IMR-90 (cell line): ENCODE results near the gene IDH3G.

Source experiments
- BHLHE40 ChIP-seq: fragments of 150-350 bp; IDR thresholded peaks from 2 replicates; pipeline ENCODE4 v1.6.1; 2016; ENCODE audit warnings: mild to moderate bottlenecking, low read depth, low read length
- TF ChIP-seq, protein P1 (sequence below): conservative IDR thresholded peaks from 2 replicates; pipeline ENCODE4 v1.5.1; 2012; ENCODE audit warnings: mild to moderate bottlenecking, low read depth, low read length, improper control_type of control experiment

DNA sequence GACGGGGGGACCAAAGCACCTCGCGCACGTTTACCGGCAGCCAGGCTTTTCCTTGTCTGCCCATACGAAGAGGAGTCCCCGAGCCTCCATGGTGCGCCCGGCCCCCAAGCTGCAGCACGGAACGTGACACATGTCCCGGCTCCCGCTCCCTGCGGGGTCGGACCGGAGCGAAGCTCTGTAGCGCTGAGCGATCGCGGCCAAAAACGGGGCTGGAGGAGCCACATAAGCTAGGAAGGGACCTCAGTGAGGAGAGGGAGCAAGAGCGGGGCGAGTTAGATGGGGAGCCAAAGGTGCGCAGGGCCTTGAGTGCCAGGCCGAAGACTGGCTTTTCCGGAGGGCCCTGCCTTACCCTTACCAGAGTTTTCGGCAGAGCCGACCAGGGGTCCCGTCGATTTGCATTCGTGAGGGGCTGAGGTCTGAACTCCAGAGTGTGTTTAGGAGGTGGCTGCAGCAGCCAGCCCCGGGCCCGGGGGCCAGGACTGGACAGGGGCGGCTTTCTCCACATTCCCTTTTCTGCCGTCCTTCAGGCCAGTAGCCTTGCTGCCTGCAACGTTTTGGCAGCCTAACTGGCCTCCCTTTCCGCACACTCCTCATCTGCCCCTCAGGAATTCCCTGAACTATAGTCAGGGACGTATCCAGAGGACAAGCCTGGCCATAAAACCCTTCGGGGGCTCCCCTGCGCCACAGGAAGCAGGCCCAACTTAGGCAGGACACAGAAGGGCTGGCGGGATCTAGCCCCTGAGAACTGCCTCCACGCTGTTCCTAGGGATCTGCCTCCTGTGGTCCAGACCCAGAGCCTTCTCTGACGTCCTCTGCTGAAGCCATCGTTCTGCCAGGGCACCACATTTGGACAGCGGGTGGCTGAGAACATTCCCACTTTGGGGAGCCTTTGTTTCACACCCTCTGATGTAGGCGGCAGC, 982 bp upstream of the IDH3G start:
- TF ChIP-seq, protein P1, sequence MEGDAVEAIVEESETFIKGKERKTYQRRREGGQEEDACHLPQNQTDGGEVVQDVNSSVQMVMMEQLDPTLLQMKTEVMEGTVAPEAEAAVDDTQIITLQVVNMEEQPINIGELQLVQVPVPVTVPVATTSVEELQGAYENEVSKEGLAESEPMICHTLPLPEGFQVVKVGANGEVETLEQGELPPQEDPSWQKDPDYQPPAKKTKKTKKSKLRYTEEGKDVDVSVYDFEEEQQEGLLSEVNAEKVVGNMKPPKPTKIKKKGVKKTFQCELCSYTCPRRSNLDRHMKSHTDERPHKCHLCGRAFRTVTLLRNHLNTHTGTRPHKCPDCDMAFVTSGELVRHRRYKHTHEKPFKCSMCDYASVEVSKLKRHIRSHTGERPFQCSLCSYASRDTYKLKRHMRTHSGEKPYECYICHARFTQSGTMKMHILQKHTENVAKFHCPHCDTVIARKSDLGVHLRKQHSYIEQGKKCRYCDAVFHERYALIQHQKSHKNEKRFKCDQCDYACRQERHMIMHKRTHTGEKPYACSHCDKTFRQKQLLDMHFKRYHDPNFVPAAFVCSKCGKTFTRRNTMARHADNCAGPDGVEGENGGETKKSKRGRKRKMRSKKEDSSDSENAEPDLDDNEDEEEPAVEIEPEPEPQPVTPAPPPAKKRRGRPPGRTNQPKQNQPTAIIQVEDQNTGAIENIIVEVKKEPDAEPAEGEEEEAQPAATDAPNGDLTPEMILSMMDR = no peak
- TF ChIP-seq BHLHE40 = no peak
